ENCODE results near the gene INTS6. TPM values are rescaled to one million over a fixed set of nuclear protein-coding genes. Genes with fewer than 3 reads are reported as not detected.
A peak's percentile ranks its signal among the peaks of the same experiment; 100 is the strongest.

INTS6 gene
- total RNA-seq, 8 experiments from 2014 or later: 25.1 to 76.7 (median 34.2) TPM

GRCh38 chr13:51371768-51372399, 81.0 kb downstream of the INTS6 start:
- Histone ChIP-seq H3K4me1 (replicated peaks in 1 of 2) (no peaks in the 10 kb centered on the region), H3K27ac (no peak overlapping the region), H3K4me3 (no peak overlapping the region)
- ATAC-seq (replicated peaks in 6 of 8): no peak
- WGBS, 10 experiments: 85 to 100% (median 93%) methylated on average over 4 to 6 of the region's 6 CpGs
- in situ Hi-C loops (cut with MboI; ENCODE audit: low pct_unique_long_range_greater_than_20kb in 2 of 9, low sequenced_read_pairs in 9 of 9, unreplicated experiment in 9 of 9): no loop called here

GRCh38 chr13:51370811-51371210, 82.0 kb downstream of the INTS6 start:
- Histone ChIP-seq H3K27ac (no peak overlapping the region), H3K4me3 (no peak overlapping the region), H3K4me1 (replicated peaks in 1 of 2) (no peaks in the 10 kb centered on the region)
- no peak for ATAC-seq (replicated peaks in 6 of 8)
- 0 to 100% (median 94%) methylated on average over 1 to 2 of the region's 2 CpGs; no CpG with 5 or more reads in 2 of the 10 experiments for WGBS, 10 experiments
- in situ Hi-C loops (cut with MboI; ENCODE audit: low pct_unique_long_range_greater_than_20kb in 2 of 9, low sequenced_read_pairs in 9 of 9, unreplicated experiment in 9 of 9): no loop called here

- ATAC-seq (replicated peaks in 6 of 8): no peak
- Histone ChIP-seq H3K4me3 (no peak overlapping the region), H3K4me1 (replicated peaks in 1 of 2) (no peaks in the 10 kb centered on the region), H3K27ac (no peak overlapping the region)
- 58 to 100% (median 97%) methylated on average over 1 to 2 of the region's 2 CpGs for WGBS, 10 experiments
- in situ Hi-C loops (cut with MboI; ENCODE audit: low pct_unique_long_range_greater_than_20kb in 2 of 9, low sequenced_read_pairs in 9 of 9, unreplicated experiment in 9 of 9): no loop called here
These were observed 82.7 kb downstream of the INTS6 start for GRCh38 chr13:51370116-51370515.

- in situ Hi-C loops (cut with MboI; ENCODE audit: low pct_unique_long_range_greater_than_20kb in 2 of 9, low sequenced_read_pairs in 9 of 9, unreplicated experiment in 9 of 9): no loop called here
- ATAC-seq (replicated peaks in 6 of 8): peak in 2 of 8 experiments; percentile 36 to 59
- H3K4me1 ChIP-seq (replicated peaks in 1 of 2): no peaks in the 10 kb centered on the region
- no peak overlapping the region for H3K27ac ChIP-seq
- WGBS, 10 experiments: 61 to 100% (median 94%) methylated on average over 1 to 3 of the region's 3 CpGs; no CpG with 5 or more reads in 1 of the 10 experiments
- no peak overlapping the region for H3K4me3 ChIP-seq
These were observed 88.3 kb downstream of the INTS6 start for GRCh38 chr13:51364404-51365008.

DNA sequence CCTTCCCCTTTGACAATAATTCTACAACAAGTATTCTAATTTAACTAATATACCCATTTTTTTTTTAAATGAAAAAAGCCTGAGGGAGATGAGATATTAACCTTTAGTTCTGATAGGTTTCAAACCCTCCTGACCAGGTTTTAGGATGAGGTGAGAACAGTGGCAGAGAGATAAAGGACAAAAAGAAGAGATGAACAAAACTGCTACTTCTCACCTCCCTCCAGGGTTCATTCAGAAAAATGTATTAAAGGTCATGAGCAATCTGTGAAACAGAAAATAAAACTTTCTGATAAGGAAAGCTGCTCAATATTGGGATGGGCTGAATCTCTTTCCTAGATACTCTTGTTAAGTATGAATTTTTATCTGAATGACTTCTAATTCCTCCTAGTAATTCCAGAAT, 89.2 kb downstream of the INTS6 start:
- no peaks in the 10 kb centered on the region for H3K4me1 ChIP-seq (replicated peaks in 1 of 2)
- H3K4me3 ChIP-seq: no peak overlapping the region
- no peak overlapping the region for H3K27ac ChIP-seq
- in situ Hi-C loops (cut with MboI; ENCODE audit: low pct_unique_long_range_greater_than_20kb in 2 of 9, low sequenced_read_pairs in 9 of 9, unreplicated experiment in 9 of 9): no loop called here
- ATAC-seq (replicated peaks in 6 of 8): no peak

DNA sequence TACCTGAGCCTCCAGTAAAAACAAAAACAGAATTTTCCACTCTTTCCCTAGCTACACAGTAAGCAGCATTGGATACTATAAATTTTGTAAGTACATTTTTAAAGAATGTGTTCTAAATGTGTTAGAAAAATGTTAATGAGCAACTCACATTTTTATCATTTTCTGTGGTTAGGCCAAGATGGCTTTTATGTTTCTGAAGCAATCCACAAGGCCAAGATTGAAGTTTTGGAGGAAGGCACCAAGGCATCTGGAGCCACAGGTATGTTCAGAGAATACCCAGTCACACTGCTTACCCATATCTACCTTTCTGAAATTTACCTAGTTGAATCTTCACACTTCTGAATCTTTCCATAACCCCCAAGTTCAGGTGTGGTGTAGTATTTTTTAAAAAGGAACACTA, 91.7 kb downstream of the INTS6 start:
- Histone ChIP-seq H3K4me1 (replicated peaks in 1 of 2) (peaks cover 0 to 5% of the 10 kb centered on the region in 2 donors), H3K27ac (no peak overlapping the region), H3K4me3 (no peak overlapping the region)
- in situ Hi-C loops (cut with MboI; ENCODE audit: low pct_unique_long_range_greater_than_20kb in 2 of 9, low sequenced_read_pairs in 9 of 9, unreplicated experiment in 9 of 9): no loop called here
- no peak for ATAC-seq (replicated peaks in 6 of 8)

- WGBS, 10 experiments: 36 to 100% (median 68%) methylated on average over 1 of the region's 1 CpG; no CpG with 5 or more reads in 2 of the 10 experiments
- in situ Hi-C loops (cut with MboI; ENCODE audit: low pct_unique_long_range_greater_than_20kb in 2 of 9, low sequenced_read_pairs in 9 of 9, unreplicated experiment in 9 of 9): no loop called here
- Histone ChIP-seq H3K4me1 (replicated peaks in 1 of 2) (peaks cover 0 to 5% of the 10 kb centered on the region in 2 donors), H3K27ac (no peak overlapping the region), H3K4me3 (no peak overlapping the region)
- no peak for ATAC-seq (replicated peaks in 6 of 8)
These were observed 92.3 kb downstream of the INTS6 start for GRCh38 chr13:51360489-51360888.

GRCh38 chr13:51359352-51359751, 93.5 kb downstream of the INTS6 start:
- Histone ChIP-seq H3K27ac (no peak overlapping the region), H3K4me1 (replicated peaks in 1 of 2) (peaks cover 0 to 5% of the 10 kb centered on the region in 2 donors), H3K4me3 (no peak overlapping the region)
- ATAC-seq (replicated peaks in 6 of 8): no peak
- in situ Hi-C loops (cut with MboI; ENCODE audit: low pct_unique_long_range_greater_than_20kb in 2 of 9, low sequenced_read_pairs in 9 of 9, unreplicated experiment in 9 of 9): no loop called here
- 75 to 100% (median 100%) methylated on average over 1 of the region's 1 CpG; no CpG with 5 or more reads in 1 of the 10 experiments for WGBS, 10 experiments

DNA sequence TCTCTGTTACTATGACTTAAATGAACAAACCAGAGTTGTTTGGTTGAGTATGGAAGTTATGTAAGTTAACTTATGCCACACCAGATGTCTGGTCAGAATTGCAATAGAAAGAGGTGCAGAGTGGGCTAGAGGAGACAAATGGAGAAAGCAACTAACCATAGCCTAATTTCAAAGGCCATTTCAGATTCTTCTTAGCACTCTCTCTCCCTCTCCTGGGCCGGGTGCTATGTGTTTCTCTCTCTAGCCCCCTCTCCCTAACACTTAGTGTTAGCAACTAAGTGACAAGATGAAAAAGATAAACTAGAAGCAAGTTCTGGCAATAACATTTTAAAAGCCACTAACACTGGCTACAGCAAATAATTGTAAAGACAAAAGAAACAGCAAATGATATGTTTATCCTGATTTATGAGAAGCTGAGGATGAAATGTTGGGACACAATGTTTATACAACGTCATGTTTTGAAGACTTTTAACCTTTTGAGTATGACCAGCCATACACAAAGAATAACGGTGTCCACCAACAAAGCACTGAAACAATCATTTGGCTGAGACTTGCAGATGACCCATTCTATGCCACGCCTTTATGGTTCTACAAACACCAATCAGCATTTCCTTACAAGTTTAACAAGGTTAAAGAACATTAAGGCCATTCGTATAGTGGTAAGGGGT, 94.8 kb downstream of the INTS6 start:
- 71 to 100% (median 89%) methylated on average over 2 to 5 of the region's 5 CpGs for WGBS, 10 experiments
- no peak overlapping the region for H3K27ac ChIP-seq
- ATAC-seq (replicated peaks in 6 of 8): no peak
- peaks cover 0 to 5% of the 10 kb centered on the region in 2 donors for H3K4me1 ChIP-seq (replicated peaks in 1 of 2)
- in situ Hi-C loops (cut with MboI; ENCODE audit: low pct_unique_long_range_greater_than_20kb in 2 of 9, low sequenced_read_pairs in 9 of 9, unreplicated experiment in 9 of 9): no loop called here
- H3K4me3 ChIP-seq: no peak overlapping the region

GRCh38 chr13:51355217-51355616, 97.6 kb downstream of the INTS6 start:
- no peak for ATAC-seq (replicated peaks in 6 of 8)
- WGBS, 10 experiments: 20 to 100% (median 68%) methylated on average over 1 to 2 of the region's 2 CpGs; no CpG with 5 or more reads in 4 of the 10 experiments
- Histone ChIP-seq H3K27ac (no peak overlapping the region), H3K4me1 (replicated peaks in 1 of 2) (peaks cover 0 to 5% of the 10 kb centered on the region in 2 donors), H3K4me3 (no peak overlapping the region)
- in situ Hi-C loops (cut with MboI; ENCODE audit: low pct_unique_long_range_greater_than_20kb in 2 of 9, low sequenced_read_pairs in 9 of 9, unreplicated experiment in 9 of 9): no loop called here

GRCh38 chr13:51349016-51349415, 103.8 kb downstream of the INTS6 start:
- Histone ChIP-seq H3K4me3 (no peak overlapping the region), H3K4me1 (replicated peaks in 1 of 2) (peaks cover 2 to 3% of the 10 kb centered on the region in 2 donors), H3K27ac (no peak overlapping the region)
- in situ Hi-C loops (cut with MboI; ENCODE audit: low pct_unique_long_range_greater_than_20kb in 2 of 9, low sequenced_read_pairs in 9 of 9, unreplicated experiment in 9 of 9): no loop called here
- no peak for ATAC-seq (replicated peaks in 6 of 8)

- in situ Hi-C loops (cut with MboI; ENCODE audit: low pct_unique_long_range_greater_than_20kb in 2 of 9, low sequenced_read_pairs in 9 of 9, unreplicated experiment in 9 of 9): no loop called here
- WGBS, 10 experiments: 33 to 100% (median 91%) methylated on average over 1 to 8 of the region's 10 CpGs
- peaks cover 9 to 10% of the 10 kb centered on the region in 2 donors for H3K4me1 ChIP-seq (replicated peaks in 1 of 2)
- H3K4me3 ChIP-seq: no peak overlapping the region
- ATAC-seq (replicated peaks in 6 of 8): no peak
- H3K27ac ChIP-seq: no peak overlapping the region
These were observed 104.5 kb downstream of the INTS6 start for GRCh38 chr13:51348069-51348967.

GRCh38 chr13:51347099-51347498, 105.7 kb downstream of the INTS6 start:
- Histone ChIP-seq H3K27ac (no peak overlapping the region), H3K4me3 (no peak overlapping the region), H3K4me1 (replicated peaks in 1 of 2) (peaks cover 14 to 15% of the 10 kb centered on the region in 2 donors)
- WGBS, 10 experiments: 80 to 100% (median 94%) methylated on average over 1 to 3 of the region's 9 CpGs; no CpG with 5 or more reads in 4 of the 10 experiments
- ATAC-seq (replicated peaks in 6 of 8): peak in 1 of 8 experiments; percentile 23
- in situ Hi-C loops (cut with MboI; ENCODE audit: low pct_unique_long_range_greater_than_20kb in 2 of 9, low sequenced_read_pairs in 9 of 9, unreplicated experiment in 9 of 9): no loop called here

Data from motor neuron (in vitro differentiated cells).